ENCODE results near the gene TP53BP1.
"Not testable (repeated sequence)": the region's sequence is repeated elsewhere in the genome, so short reads cannot be mapped to it uniquely, and the experiment has no call there.

Gene TP53BP1

DNA sequence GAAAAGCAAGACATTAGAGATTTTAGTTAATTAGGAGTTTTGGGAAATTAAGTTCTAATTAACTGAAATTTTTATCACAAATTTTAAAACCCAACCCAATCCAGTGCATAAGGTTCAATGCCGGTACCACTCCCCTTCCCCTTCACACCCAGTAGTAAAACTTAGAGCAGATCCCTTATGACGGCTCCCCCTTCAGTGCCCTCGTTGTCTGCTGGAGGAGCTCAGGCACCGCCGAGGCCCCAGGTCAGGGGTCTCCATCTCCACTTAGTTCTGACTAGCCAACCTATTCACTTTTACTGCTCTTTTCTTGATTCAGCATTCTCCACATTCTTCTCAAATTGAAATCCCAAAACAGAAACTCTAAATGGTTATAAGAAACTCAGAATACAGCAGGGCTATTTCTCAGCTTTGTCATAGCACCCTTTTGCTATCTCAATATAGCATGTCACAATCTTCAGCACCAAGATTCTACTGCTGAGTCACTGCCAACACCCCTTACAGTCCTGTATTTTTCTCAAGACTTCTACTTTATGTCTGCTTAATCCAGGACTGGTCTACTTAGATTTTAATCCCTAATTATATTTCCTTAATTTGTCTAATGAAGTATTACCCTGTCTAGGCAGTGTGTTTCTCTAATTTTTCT lies 82.3 kb downstream of the TP53BP1 start:
- DNase-seq: no peak

DNA sequence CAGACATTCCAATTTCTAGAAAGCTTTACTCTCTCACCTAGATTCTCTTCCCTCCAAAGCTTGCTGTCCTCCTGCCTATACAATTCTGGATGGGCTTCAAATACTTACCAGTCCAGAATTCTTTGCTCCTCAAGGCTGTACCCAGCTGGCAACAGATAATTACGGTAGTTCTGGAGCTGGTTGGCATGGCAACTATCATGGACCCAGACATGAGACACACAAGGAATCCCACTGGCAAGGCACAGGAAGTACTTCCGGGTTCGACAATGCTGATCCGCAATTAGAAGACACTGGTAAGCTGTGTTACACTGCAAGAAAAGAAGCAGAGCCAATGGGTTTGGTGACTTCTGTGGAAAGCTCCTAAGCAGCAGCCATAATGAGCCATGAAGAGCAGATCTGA lies 84.2 kb downstream of the TP53BP1 start:
- no peak for DNase-seq

DNA sequence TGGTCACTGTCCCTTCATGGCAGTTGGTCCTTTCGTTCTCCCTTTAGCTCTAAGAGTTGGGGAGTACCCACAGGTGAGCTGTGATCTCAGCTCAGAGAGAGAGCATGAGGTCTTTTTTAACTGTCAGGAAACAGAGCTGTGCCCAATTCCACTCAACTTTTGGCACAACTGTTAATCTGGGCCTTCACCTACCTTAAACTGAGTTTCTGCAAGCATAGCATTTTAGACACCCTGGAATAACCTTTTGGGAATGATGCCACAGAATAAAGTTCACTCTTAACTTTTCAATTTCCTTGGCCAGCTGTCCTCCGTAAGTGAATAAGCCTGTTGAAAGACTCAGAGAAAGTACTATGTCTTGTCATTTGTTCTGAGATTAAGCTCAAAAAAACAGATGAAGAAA lies 86.1 kb downstream of the TP53BP1 start:
- DNase-seq: no peak

DNA sequence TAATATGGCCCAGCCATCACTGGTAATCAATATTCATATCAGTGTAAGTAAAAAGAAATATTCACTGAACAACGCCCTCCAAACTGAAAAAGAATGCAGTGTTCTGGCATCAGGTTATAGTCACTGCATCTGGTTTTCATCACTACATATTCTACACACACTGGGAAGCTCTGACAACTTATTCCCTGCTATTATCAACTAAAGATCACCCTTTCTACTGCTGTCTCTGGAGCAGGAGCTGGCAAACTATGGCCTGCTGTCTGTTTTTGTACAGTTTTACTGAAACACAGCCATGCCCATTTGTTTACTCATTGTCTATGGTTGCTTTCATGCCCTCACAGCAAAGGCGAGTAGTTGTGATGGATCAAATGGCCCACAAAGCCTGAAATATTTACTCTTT lies 86.8 kb downstream of the TP53BP1 start:
- DNase-seq: no peak

DNA sequence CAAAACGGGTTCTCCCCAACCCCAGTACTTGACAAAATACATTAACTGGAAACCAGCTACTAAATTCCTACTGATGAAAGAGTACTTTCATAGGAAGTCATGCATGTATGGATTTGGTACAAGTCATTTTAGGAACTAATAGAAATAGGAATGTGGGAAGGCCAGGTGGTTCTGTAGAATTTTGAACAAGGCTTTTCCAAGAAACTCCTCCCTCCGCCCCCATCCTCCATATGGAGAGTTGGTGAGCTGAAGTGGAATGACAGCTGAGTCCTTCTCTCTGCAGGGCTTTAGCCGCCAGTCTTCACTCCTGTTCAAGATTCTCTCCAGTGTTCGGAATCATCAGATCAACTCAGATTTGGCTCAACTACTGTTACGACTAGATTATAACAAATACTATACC lies 88.8 kb downstream of the TP53BP1 start:
- DNase-seq: no peak

DNA sequence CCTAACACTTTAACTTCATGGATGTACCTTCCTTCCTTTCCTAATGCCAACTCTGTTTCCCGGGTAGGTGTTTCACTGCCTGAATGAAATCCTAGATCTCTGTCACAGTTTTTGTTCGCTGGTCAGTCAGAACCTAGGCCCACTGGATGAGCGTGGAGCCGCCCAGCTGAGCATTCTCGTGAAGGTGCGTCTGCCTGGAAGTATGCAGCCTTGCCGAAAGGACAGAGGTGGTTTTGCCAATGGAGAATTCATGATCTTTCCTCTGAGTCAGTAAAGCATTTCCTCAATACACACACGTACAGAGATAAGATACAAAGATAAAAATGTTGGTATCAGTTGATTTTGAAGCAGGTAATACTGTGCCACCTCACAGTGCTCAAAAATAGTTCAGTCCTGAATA lies 89.3 kb downstream of the TP53BP1 start:
- no peak for DNase-seq

DNA sequence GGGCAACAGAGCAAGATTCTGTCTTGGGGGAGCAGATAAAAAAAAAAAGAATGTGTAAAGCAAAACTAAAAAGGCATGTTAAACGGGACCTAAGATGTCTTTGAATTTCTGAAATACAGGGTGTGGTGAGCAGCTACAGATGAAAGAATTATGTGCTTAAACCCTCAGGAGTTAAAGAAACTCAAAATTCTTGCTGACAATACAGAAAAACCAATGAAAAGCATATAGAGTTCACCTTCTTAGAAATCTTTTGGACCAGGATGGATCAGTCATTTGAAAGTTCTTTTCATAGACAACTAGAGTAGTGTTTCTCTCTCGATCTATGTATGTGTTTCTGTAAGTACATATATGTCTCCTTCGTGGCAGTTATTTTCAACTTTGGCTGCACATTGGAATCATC lies 90.7 kb downstream of the TP53BP1 start:
- no peak for DNase-seq

DNA sequence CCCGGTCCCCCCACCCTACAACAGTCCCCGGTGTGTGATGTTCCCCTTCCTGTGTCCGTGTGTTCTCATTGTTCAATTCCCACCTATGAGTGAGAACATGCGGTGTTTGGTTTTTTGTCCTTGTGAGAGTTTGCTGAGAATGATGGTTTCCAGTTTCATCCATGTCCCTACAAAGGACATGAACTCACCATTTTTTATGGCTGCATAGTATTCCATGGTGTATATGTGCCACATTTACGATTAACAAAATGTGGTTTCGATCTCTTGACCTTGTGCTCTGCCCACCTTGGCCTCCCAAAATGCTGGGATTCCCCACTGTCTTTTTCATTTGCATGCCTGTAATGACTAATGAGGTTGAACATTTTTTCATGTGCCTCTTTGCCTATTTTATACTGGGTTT lies 99.4 kb downstream of the TP53BP1 start:
- DNase-seq: not testable (repeated sequence)

DNA sequence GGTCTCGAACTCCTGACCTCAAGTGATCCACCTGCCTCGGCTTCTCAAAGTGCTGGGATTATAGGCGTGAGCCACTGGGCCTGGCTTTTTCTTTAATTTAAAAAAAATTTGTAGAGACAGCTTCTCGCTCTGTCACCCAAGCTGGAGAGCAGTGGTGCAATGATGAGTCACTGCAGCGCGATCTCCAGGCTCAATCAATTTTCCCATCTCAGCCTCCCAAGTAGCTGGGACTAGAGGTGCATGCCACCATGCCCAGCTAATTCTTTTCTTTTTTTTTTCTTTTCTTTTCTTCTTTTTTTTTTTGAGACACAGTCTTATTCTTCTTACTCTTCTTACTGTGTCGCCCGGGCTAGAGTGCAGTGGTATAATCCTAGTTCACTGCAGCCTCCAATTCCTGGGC lies 102.2 kb downstream of the TP53BP1 start:
- DNase-seq: no peak

DNA sequence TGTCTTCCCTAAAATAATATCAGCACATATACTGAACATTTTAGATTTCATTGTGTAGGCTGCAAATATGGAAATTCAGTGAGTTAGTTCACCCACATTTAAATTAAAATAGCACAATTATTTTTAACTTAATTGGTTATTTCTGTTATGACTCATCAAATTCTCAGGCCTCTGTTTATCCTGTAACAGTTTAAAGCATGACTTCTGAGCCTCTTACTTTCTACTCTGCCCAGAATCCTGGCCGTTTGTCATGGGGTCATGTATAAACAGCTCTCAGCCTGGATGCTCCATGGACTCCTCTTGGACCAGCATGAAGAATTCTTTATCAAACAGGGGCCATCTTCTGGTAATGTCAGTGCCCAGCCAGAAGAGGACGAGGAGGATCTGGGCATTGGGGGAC lies 109.9 kb downstream of the TP53BP1 start:
- DNase-seq: no peak

DNA sequence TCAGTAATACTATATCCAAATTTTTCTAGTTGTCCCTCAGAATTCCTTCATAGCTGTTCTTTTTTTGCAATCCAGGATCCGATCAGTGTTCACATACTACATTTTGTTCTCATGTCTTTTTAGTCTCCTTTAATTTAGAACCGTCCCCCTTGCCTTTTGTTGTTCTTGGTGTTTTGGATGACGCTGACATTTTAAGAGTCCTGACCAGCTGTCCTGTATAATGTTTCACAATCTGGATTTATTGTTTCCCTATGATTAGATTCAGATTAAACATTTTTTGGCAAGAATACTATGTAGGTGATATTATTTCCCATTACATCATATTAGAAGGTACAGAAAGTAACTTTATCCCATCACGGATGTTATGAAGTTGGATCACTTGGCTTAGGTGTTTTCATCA lies 110.6 kb downstream of the TP53BP1 start:
- no peak for DNase-seq

DNA sequence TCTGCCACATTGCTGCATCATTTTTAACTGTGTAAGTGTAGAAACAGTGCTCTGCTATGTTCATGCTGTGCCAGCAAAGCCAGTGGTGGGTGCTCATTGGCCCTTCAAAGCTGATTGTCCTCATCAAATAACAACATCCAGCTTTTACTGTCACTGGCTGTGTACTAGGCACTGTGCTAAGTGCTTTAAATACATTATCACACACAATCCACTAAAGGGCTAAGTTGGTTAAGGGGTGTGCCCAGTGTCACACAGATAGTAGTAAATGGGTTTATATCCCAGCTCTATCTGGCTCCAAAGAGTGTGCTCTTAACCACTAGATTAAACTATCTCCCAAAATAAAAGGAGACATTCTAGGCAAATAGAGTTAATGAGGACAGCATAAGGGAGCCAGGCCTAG lies 114.4 kb downstream of the TP53BP1 start:
- no peak for DNase-seq

DNA sequence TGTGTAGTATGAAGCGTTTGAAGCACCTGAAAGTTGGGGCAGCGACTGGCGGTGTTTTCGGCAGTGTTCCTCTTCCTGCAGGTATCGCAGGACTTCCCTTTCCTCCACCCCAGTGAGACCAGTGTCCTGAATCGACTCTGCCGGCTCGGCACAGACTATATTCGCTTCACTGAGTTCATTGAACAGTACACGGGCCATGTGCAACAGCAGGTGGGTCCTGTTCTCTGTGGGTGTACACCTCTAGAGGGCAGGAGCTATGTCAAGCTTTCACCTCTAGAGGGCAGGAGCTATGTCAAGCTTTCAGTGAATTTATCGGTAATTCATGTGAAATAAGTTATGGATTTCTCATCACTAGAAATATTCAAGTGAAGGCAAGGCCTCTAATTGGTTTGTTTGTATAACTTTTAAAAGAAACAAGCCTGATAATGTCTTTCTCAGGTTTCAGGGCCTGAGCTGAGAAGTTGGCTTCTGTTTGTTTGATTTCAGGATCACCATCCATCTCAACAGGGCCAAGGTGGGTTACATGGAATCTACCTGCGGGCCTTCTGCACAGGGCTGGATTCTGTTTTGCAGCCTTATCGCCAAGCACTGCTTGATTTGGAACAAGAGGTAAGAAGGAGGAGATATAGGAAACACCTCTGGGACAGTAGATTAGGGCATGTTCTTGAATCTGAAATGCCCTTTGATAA lies 116.8 kb downstream of the TP53BP1 start:
- no peak for DNase-seq

DNA sequence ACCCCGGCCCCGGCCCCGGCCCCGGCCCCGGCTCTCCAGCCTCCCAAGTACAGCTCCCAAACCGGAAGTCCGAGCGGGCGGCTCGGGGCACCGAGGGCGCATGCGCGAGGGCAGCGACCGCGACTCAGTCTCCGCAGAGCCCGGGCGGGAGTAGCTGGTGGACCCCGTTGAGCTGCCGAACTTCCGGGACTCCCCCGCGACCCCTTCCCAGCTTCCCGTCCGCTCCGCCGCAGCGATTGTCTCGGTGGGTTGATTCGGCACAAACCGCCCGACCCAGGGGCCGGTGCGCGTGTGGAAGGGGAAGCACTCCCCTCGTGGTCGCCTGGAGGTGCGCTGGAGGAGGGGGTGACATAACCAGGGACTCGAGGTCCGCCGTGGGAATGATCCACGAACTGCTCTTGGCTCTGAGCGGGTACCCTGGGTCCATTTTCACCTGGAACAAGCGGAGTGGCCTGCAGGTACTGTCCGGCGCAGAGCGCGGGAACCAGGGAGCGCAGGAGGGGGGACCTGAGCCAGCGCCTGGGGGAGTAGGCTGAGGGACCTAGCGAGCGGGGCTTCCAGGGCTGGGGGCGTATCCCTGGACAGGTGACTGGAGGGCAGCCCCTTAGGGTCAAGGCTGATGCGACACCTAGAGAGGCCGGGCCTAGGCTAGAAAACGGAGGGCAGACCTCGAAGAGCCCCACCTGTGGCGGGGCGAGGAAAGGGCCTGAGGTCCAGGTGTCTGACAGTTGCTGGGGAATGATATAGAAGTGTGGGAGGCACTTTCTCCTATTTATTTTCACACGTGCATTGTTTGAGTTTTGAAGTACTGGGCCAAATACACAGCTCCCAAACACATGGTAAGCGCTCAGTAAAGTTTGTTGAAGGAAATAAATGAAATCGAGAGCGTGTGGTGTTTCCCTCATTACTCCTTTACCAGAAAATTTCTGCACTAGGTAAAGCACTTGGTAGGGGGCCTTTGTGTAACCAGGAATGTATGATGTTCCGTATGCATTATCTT lies 121.7 kb downstream of the TP53BP1 start, which contains the start of the genes TUBGCP4 and ZSCAN29:
Gene TUBGCP4, plus strand, starts transcription at position 127 of the 1,000 bp plus-strand sequence. Its CDS starts 254 bp downstream, at position 381.
Gene ZSCAN29, minus strand, starts transcription at position 69 of the 1,000 bp plus-strand sequence. CDS start 1,130 bp downstream, outside the sequence.
- no peak for DNase-seq

DNA sequence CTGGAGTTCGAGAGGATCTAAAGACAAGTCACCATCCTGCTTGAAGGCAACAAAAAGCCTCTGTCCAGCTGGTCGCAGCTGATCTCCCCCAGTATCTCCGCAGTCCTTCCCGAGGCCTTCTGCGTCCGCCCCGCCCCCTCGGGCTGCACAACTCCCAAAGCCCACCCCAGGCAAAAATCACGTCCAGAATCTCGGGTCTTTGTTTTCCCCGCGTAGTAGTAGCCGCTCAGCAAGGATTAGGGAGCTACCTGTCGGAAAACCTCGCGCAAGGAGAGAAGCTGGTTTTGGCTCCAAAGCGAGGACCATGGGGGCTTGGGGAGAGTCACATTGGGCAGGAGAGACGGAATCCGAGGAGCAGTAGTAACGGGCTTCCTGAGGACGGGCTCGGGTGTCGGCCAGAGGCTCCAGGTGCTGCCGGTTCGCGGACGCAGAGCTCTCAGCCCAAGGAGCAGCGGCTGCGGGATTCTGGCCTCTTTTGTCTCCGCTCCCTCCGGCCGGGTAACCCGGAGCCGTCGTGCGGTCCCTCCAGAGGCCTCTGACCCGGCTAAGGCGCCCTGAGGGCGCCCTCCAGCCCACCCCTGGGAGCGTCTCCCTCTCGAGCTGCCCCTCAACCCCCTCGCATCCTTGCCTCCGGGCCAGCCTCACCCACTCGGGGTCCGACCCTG lies 122.5 kb downstream of the TP53BP1 start:
- no peak for DNase-seq

DNA sequence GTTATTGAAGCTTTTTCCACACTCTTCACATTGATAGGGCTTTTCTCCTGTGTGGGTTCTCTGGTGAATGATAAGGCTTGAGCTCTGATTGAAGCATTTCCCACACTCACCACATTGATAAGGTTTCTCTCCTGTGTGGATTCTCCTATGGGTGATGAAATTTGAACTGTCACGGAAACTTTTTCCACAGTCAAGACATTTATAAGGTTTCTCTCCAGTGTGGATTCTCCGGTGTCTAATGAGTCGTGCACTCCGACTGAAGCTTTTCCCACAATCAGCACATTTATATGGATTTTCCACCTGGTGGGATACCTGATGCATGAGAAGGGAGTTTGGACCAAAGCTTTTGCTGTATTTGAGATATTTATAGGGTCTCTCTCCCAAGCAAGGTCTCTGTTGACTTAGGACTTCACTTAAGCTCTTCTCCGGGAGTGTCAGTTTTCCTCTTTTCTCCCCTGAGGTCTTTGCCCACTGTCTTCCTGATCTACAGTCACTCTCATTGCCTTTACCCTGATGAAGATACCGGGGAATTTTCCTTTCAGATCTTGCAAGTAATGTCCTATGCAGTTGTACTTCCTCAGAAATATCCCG lies 131.5 kb downstream of the TP53BP1 start:
- no peak for DNase-seq

DNA sequence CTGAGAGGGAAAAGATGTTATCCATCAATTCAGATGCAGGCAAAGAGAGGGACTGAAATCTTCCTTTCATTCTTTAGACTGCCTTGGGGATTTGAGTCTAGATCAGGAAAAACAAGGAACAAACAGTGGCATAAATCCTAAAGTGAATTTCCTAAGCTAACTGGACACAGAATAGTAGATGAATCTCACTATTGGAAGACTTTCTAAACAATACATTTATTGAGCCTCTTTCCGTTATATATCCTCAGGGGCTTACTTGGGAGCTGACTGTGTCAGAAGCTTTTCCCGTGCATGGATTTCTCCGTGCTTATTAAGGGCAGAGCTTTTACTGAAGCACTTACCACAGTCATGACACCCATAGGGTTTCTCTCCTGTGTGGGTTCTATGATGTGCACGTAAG lies 132.1 kb downstream of the TP53BP1 start:
- DNase-seq: no peak

Measured in NCI-H187 treated with DMSO at 0.1 percent for 48 hours (cell line).